IMR-90 (cell line): ENCODE data around the gene CES2.

Experiments used
- CEBPB ChIP-seq: IDR thresholded peaks from 2 replicates; pipeline ENCODE4 v1.6.1; 2012; ENCODE audit warnings: low read depth, low read length, improper control_type of control experiment
- CHD1 ChIP-seq: IDR thresholded peaks from 2 replicates; pipeline ENCODE4 v1.6.1; 2012; ENCODE audit warnings: low read depth, low read length, improper control_type of control experiment
- CTCF ChIP-seq: conservative IDR thresholded peaks from 2 replicates; pipeline ENCODE4 v1.5.1; 2012; ENCODE audit warnings: mild to moderate bottlenecking, low read depth, low read length, improper control_type of control experiment
- MAFK ChIP-seq: IDR thresholded peaks from 2 replicates; pipeline ENCODE4 v1.6.1; 2012; ENCODE audit warnings: low read depth, low read length, improper control_type of control experiment
- POLR2A ChIP-seq: IDR thresholded peaks from 2 replicates; pipeline ENCODE4 v1.6.1; 2012; ENCODE audit warnings: mild to moderate bottlenecking, low read depth, low read length
- RAD21 ChIP-seq: IDR thresholded peaks from 2 replicates; pipeline ENCODE4 v1.6.1; 2012; ENCODE audit warnings: low read length, improper control_type of control experiment
- RCOR1 ChIP-seq: IDR thresholded peaks from 2 replicates; pipeline ENCODE4 v1.6.1; 2012; ENCODE audit warnings: mild to moderate bottlenecking, low read length, improper control_type of control experiment; ENCODE audit not compliant: insufficient replicate concordance
- USF2 ChIP-seq: fragments of 150-350 bp; IDR thresholded peaks from 2 replicates; pipeline ENCODE4 v1.6.1; 2017; ENCODE audit warnings: mild to moderate bottlenecking, antibody characterized with exemption, low read length, low read depth

- peak; percentile 82 for TF ChIP-seq CTCF
- no peak for TF ChIP-seq POLR2A
- no peak for TF ChIP-seq MAFK
- no peak for TF ChIP-seq USF2
- no peak for TF ChIP-seq RCOR1
- peak; percentile 73 for TF ChIP-seq RAD21
- TF ChIP-seq CHD1: no peak
- peak; percentile 1; the same call in 1 of the 2 replicates for TF ChIP-seq CEBPB
Measured at GRCh38 chr16:66947302-66948065, 12.2 kb downstream of the CES2 start.
